ENCODE data around the gene TLCD1.

TLCD1 gene

GRCh38 chr17:28724500-28725165 lies 1.4 kb downstream of the TLCD1 start (continued):
- TF ChIP-seq ELK4 (IDR thresholded peaks at IDR 0.05; ENCODE audit: borderline replicate concordance, low read depth, low read length) (no peak), REST (tag by site-specific recombination; IDR thresholded peaks at IDR 0.05) (no peak), ZBTB44 (tag by site-specific recombination; IDR thresholded peaks at IDR 0.05) (peak; percentile 42; the same call in 1 of the 2 replicates), ZNF692 (tag by site-specific recombination; IDR thresholded peaks at IDR 0.05) (no peak), ZNF530 (tag by site-specific recombination; IDR thresholded peaks at IDR 0.05; ENCODE audit: low read depth) (no peak), ZNF629 (tag by site-specific recombination; IDR thresholded peaks at IDR 0.05) (no peak), ZBTB20 (tag by site-specific recombination; IDR thresholded peaks at IDR 0.05) (no peak; the same call in 1 of the 2 replicates), ZNF37A (tag by site-specific recombination; IDR thresholded peaks at IDR 0.05) (no peak), ZNF768 (tag by site-specific recombination; IDR thresholded peaks at IDR 0.05) (no peak), ZSCAN30 (tag by site-specific recombination; IDR thresholded peaks at IDR 0.05) (no peak; the same call in 1 of the 2 replicates), ZNF404 (tag by site-specific recombination; IDR thresholded peaks at IDR 0.05) (no peak), ZNF157 (tag by site-specific recombination; IDR thresholded peaks at IDR 0.05) (no peak), ZNF214 (tag by site-specific recombination; IDR thresholded peaks at IDR 0.05; ENCODE audit: borderline replicate concordance) (no peak), ZNF311 (tag by site-specific recombination; IDR thresholded peaks at IDR 0.05; ENCODE audit: borderline replicate concordance) (no peak), KLF10 (tag by site-specific recombination; IDR thresholded peaks at IDR 0.05) (peak; percentile 83), ZFP3 (tag by site-specific recombination; IDR thresholded peaks at IDR 0.05; ENCODE audit: low read depth) (no peak), YY2 (tag by site-specific recombination; IDR thresholded peaks at IDR 0.05) (no peak), REPIN1 (tag by site-specific recombination; IDR thresholded peaks at IDR 0.05; ENCODE audit: low read depth) (no peak), ZNF792 (tag by site-specific recombination; IDR thresholded peaks at IDR 0.05) (no peak), PRDM4 (tag by site-specific recombination; IDR thresholded peaks at IDR 0.05) (peak; percentile 73), INSM2 (tag by site-specific recombination; IDR thresholded peaks at IDR 0.05) (0 out of 2 replicates have a peak, but pooled peaks have one; percentile 11), PRDM6 (tag by site-specific recombination; IDR thresholded peaks at IDR 0.05) (peak; percentile 85), ZNF544 (tag by site-specific recombination; IDR thresholded peaks at IDR 0.05) (no peak), ZBTB48 (tag by site-specific recombination; IDR thresholded peaks at IDR 0.05) (peak; percentile 75; the same call in 1 of the 2 replicates), ZNF335 (tag by site-specific recombination; conservative IDR thresholded peaks at IDR 0.05) (no peak)
